ENCODE results near the gene DAB2IP.
A peak's percentile ranks its signal among the peaks of the same experiment; 100 is the strongest.

The DAB2IP gene

DNA sequence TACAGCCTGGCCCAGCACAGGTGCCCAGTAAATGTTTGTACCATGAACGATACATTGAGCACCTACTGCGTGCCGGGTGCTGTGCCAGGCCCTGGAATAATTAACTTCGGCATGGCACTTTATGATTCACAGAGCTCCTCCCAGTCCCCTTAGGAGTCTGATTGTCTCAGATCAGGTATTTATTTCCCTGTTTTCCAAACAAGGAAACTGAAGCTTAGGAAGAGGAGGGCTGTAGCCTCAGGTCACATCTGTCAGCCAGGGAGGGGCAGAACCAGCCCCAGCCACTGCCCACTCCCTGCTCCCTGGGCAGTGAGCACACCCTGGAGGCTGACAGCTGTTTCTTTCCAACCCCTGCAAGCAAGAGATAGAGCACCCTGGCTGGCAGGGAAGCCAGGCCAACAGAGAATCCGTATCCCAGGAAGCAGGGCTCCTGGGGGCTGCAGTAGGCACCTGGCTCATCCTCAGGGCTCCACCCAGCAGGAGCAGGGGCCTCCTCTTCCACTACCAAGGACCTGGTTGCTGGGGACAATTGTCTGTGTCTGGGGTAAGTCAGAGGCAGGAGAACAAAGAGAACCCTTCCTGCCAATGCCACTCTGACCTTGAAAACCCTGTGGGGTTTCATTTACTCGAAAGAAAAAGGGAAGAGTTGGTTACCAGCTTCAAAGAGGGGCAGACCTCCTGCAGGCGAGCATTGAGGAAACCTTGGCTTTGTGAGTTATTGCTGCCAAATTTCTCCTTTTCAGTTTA, 69.0 kb downstream of the DAB2IP start:
- TF ChIP-seq, protein P1, sequence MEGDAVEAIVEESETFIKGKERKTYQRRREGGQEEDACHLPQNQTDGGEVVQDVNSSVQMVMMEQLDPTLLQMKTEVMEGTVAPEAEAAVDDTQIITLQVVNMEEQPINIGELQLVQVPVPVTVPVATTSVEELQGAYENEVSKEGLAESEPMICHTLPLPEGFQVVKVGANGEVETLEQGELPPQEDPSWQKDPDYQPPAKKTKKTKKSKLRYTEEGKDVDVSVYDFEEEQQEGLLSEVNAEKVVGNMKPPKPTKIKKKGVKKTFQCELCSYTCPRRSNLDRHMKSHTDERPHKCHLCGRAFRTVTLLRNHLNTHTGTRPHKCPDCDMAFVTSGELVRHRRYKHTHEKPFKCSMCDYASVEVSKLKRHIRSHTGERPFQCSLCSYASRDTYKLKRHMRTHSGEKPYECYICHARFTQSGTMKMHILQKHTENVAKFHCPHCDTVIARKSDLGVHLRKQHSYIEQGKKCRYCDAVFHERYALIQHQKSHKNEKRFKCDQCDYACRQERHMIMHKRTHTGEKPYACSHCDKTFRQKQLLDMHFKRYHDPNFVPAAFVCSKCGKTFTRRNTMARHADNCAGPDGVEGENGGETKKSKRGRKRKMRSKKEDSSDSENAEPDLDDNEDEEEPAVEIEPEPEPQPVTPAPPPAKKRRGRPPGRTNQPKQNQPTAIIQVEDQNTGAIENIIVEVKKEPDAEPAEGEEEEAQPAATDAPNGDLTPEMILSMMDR (IDR thresholded peaks at IDR 0.05; ENCODE audit: control insufficient read depth, extremely low read depth, insufficient read depth), result no peak
- no peak overlapping the region for H3K4me3 ChIP-seq (ENCODE audit: low read depth, low read length)
- DNase-seq (ENCODE audit: low read depth), result no peak

DNA sequence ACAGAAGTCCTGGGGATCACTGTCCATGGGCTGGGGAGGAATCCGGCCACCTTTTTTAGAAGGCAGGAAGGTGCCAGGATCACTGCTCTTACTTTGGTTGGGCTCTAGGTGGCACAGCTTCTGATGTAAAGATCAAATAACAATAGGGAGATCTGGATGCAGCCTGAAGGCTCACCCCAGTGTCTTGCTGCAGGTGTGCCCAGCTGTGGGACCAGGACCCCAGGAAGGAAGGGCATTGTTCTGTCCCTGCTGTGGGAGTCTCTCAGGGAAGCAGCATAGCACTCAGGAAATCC, 69.6 kb downstream of the DAB2IP start:
- TF ChIP-seq, protein P1 (IDR thresholded peaks at IDR 0.05; ENCODE audit: control insufficient read depth, extremely low read depth, insufficient read depth), result peak; percentile 52
- H3K4me3 ChIP-seq (ENCODE audit: low read depth, low read length), result no peak overlapping the region
- no peak for DNase-seq (ENCODE audit: low read depth)

DNA sequence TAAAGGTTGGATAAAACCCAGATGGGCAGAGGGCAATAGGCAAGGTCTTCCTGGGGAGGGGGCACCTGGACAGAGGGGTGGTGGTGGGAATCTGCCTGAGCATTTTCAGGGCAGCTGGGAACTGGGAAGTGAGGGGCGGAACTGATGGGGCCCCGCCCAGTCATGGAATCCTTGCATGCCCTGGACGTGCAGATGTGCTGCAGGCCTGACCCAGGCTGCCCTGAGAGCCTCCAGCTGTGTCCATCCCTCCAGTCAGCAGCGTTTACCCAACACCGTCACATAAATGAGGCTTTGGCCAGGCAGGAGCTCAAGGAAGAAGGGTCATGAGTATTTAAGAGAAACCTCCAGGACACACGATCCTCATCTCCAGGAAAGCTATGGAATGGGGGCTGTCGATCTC, 70.3 kb downstream of the DAB2IP start:
- TF ChIP-seq, protein P1 (IDR thresholded peaks at IDR 0.05; ENCODE audit: control insufficient read depth, extremely low read depth, insufficient read depth), result no peak
- no peak overlapping the region for H3K4me3 ChIP-seq (ENCODE audit: low read depth, low read length)
- no peak for DNase-seq (ENCODE audit: low read depth)

- H3K4me3 ChIP-seq (ENCODE audit: low read depth, low read length), result no peak overlapping the region
- TF ChIP-seq, protein P1 (IDR thresholded peaks at IDR 0.05; ENCODE audit: control insufficient read depth, extremely low read depth, insufficient read depth), result no peak
- no peak for DNase-seq (ENCODE audit: low read depth)
These were observed 73.8 kb downstream of the DAB2IP start for GRCh38 chr9:121725008-121725775.

DNA sequence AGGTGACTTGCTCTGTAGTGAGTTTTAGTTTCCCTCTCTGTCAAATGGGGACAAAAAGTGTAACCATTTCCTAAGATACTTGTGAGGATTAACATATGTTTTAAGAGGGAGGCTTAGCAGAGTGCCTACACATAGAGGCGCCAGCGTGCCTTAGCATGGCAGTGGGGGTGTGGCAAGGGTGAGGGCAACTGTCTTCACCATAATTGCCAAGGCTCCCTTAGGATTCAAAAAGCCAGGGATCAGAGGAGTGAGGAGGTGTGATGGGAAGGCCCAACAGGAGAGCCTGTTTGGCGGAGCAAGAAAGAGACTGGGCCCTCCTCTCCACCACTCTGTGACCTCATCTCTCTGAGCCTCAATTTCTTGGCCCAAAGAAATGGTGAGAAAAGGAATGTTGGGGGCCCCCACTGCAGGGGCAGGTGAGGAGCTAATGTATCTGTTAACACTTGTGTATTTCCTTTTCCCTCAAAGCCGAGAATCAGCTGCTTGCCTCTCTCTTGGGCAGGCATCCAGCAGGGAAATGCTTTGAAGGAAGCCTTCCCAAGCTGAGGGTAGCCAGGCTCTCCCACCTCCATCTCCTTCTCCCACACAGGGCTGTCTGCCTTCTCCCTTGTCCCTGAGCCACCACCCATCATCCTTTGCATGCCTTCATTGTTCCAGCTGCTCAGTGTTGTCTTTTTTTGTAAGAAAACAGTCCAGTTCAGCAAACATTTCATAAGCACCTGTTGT, 76.0 kb downstream of the DAB2IP start:
- TF ChIP-seq, protein P1 (IDR thresholded peaks at IDR 0.05; ENCODE audit: control insufficient read depth, extremely low read depth, insufficient read depth), result no peak
- H3K4me3 ChIP-seq (ENCODE audit: low read depth, low read length), result no peak overlapping the region
- no peak for DNase-seq (ENCODE audit: low read depth)

DNA sequence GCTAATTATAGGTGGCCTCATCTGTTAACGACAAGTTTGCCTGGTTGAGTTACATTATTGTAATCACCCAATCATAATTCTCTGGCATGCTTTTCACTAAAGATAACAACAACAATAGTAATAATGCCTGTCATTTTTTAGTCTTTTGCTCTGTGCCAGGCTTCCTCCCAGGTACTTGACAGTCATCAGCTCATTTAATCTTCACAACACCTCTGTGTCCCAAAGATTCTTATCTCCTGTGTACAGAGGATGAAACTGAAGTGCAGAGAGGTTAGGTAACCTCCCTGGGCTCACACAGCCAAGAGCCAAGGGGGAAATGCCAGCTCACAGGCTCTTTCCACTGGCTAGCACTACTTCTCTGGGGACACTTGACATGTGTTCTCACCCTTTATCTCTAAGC, 77.5 kb downstream of the DAB2IP start:
- no peak overlapping the region for H3K4me3 ChIP-seq (ENCODE audit: low read depth, low read length)
- DNase-seq (ENCODE audit: low read depth), result peak; percentile 40
- TF ChIP-seq, protein P1 (IDR thresholded peaks at IDR 0.05; ENCODE audit: control insufficient read depth, extremely low read depth, insufficient read depth), result no peak
